Muscle layer of colon (tissue), 2 donors: ENCODE results near the gene AMELX.

Source experiments
- H3K27ac ChIP-seq: one replicate; pipeline ENCODE4 v1.7.0; 2013; ENCODE audit warnings: low read depth, mild to moderate bottlenecking, low read length, moderate library complexity
- H3K27me3 ChIP-seq, 2 donors: one replicate each; pipeline ENCODE4 v1.7.0; 2013; ENCODE audit warnings: low read length in 2 of 2, mild to moderate bottlenecking in 2 of 2; ENCODE audit not compliant: insufficient read depth in 2 of 2, control insufficient read depth in 1 of 2
- H3K36me3 ChIP-seq: one replicate; pipeline ENCODE4 v1.7.0; 2013; ENCODE audit warnings: mild to moderate bottlenecking, low read length; ENCODE audit not compliant: insufficient read depth
- H3K4me1 ChIP-seq: one replicate; pipeline ENCODE4 v1.7.0; 2013; ENCODE audit warnings: mild to moderate bottlenecking, low read length; ENCODE audit not compliant: insufficient read depth
- H3K4me3 ChIP-seq, 2 donors: one replicate each; pipeline ENCODE4 v1.7.0; 2013; ENCODE audit warnings: low read length in 2 of 2, low read depth in 1 of 2, mild to moderate bottlenecking in 1 of 2, moderate library complexity in 1 of 2
- H3K9ac ChIP-seq: one replicate; pipeline ENCODE4 v1.7.0; 2013; ENCODE audit warnings: low read length
- H3K9me3 ChIP-seq: one replicate; pipeline ENCODE4 v1.7.0; 2013; ENCODE audit warnings: mild to moderate bottlenecking, low read length
- donor health status: abdominal sarcoma.
- donor health status: Adenocarcinoma of cecum.

The AMELX gene

GRCh38 chrX:11309220-11309619 is 16.0 kb downstream of the AMELX start:
- H3K36me3 ChIP-seq: no peaks in the 10 kb centered on the region
- H3K9me3 ChIP-seq: no peaks in the 10 kb centered on the region
- no peak overlapping the region for H3K4me3 ChIP-seq
- no peak overlapping the region for H3K9ac ChIP-seq
- no peaks in the 10 kb centered on the region for H3K27me3 ChIP-seq
- H3K27ac ChIP-seq: no peak overlapping the region
- H3K4me1 ChIP-seq: no peaks in the 10 kb centered on the region

DNA sequence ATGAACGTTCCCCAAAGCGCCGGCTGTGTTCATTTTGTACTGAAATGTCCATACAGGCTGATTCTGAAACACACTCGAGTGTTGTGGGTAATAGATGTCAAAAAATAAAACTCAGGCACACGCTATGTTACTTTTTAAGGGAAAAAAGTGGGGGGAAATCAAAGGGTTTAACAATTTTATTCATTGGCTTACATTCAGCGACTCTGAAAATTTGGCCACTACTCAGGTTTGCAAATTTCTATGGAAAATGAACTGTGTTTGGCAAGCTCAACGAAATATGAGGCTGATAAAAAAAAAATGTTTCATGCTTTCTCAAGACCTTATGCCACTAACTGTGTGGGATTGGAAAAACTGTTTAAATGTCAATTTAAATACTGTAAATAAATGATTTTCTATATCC is 18.5 kb downstream of the AMELX start:
- Histone ChIP-seq H3K27ac (no peak overlapping the region), H3K36me3 (no peaks in the 10 kb centered on the region), H3K9me3 (no peaks in the 10 kb centered on the region), H3K4me3 (no peak overlapping the region), H3K27me3 (no peaks in the 10 kb centered on the region), H3K4me1 (no peaks in the 10 kb centered on the region), H3K9ac (no peak overlapping the region)

DNA sequence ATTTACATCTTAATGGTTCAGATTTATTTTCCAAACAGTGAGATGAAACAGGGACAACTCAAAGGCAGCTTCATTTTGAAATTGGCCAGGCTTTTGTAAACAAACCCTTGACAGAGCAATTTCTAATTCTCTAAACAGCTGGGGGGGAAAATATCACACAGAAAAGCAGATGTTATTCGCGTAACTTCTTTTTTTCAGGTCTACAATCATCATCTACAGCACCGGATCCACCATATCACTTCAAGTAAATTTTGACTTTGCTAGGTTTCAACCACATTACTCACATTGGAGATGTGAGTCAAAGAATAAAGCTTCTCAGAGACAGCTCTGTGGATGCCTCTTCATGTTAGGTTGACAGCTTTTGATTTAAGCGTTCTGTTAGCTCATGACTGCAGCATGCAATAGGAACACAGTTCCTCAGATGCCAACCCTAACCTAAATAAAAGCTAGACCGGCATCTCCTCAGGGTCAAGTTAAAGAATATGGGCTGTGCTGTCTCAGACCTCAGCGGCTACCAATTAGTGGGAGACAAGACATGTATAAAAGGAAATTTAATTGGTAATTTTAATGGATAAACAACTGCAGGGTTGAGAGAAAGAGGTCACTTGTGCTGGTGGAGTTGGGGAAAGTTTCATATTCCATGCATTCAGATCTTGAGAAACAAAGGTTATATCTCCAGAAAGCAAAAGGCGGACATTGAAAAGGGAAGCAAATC is 26.8 kb downstream of the AMELX start:
- H3K9me3 ChIP-seq: no peaks in the 10 kb centered on the region
- H3K27ac ChIP-seq: no peak overlapping the region
- H3K4me3 ChIP-seq: no peak overlapping the region
- H3K9ac ChIP-seq: no peak overlapping the region
- H3K4me1 ChIP-seq: peaks cover 9% of the 10 kb centered on the region
- no peaks in the 10 kb centered on the region for H3K36me3 ChIP-seq
- H3K27me3 ChIP-seq: no peaks in the 10 kb centered on the region

- no peaks in the 10 kb centered on the region for H3K36me3 ChIP-seq
- H3K4me1 ChIP-seq: peaks cover 9% of the 10 kb centered on the region
- H3K4me3 ChIP-seq: no peak overlapping the region
- no peaks in the 10 kb centered on the region for H3K27me3 ChIP-seq
- no peaks in the 10 kb centered on the region for H3K9me3 ChIP-seq
- H3K27ac ChIP-seq: no peak overlapping the region
- H3K9ac ChIP-seq: no peak overlapping the region
These were observed 28.8 kb downstream of the AMELX start for GRCh38 chrX:11321986-11322385.

DNA sequence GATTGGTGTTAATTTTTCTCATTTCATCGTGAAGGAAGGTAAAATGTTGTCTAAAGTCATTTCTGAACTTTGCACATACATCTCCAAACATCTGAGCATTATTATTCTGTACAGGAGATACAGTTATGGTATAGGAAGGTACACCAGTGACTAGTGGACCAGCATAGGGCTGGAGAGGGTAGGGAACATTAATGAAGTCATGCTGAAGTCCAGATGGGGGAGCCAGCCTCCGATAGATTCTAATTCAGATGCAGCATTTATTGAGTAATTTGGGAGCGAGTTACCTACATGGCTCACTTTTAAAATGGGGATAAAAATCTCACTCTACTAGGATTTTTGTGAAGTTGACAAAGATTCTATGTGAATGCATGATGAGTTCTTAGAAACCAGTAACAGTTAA is 34.9 kb downstream of the AMELX start:
- Histone ChIP-seq H3K9me3 (no peaks in the 10 kb centered on the region), H3K4me1 (no peaks in the 10 kb centered on the region), H3K4me3 (no peak overlapping the region), H3K9ac (no peak overlapping the region), H3K36me3 (no peaks in the 10 kb centered on the region), H3K27ac (no peak overlapping the region), H3K27me3 (no peaks in the 10 kb centered on the region)

DNA sequence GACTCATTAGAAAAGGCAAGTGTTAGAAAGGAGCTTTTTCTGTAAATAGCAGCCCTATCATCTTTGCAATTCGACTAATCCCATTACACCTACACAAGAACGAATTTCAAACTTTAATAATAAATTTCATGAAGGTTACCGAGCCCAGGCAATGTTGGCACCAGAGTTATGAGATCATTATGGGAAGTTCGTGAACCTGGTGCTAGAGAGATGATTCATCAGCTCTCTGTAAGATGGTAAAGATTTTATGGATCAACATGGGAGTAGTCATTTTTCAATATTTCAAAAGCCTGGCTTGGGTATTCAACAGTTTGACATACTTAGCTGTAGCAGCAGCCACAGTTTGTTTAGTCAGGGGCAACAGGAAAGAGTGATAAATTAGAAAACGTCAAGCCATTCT is 35.8 kb downstream of the AMELX start:
- Histone ChIP-seq H3K9ac (no peak overlapping the region), H3K9me3 (no peaks in the 10 kb centered on the region), H3K4me3 (no peak overlapping the region), H3K27me3 (no peaks in the 10 kb centered on the region), H3K27ac (no peak overlapping the region), H3K36me3 (no peaks in the 10 kb centered on the region), H3K4me1 (no peaks in the 10 kb centered on the region)

GRCh38 chrX:11331788-11332187 is 38.6 kb downstream of the AMELX start:
- no peaks in the 10 kb centered on the region for H3K36me3 ChIP-seq
- H3K9me3 ChIP-seq: no peaks in the 10 kb centered on the region
- no peaks in the 10 kb centered on the region for H3K4me1 ChIP-seq
- no peaks in the 10 kb centered on the region for H3K27me3 ChIP-seq
- H3K9ac ChIP-seq: no peak overlapping the region
- H3K27ac ChIP-seq: no peak overlapping the region
- H3K4me3 ChIP-seq: no peak overlapping the region

DNA sequence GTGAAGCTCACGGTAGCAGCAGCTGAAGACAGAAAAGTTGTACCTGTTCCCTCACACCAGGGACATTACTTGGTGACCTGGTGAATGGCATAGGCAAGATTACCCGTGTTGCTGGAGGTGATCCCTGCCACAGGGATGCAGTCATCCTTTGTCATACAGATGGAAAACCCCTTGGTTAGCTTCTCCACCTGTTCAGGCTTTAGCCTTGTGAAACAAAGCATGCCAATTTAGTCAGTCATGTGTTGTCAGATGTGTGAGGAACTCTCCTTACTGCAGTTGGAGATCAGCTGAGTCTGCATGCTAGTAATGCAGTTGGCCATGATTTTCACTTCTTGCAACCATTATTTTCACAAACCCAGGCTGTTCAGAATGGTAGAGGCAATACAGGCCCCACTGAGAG is 41.0 kb downstream of the AMELX start:
- Histone ChIP-seq H3K27me3 (no peaks in the 10 kb centered on the region), H3K27ac (no peak overlapping the region), H3K36me3 (no peaks in the 10 kb centered on the region), H3K4me1 (no peaks in the 10 kb centered on the region), H3K9me3 (no peaks in the 10 kb centered on the region), H3K9ac (no peak overlapping the region), H3K4me3 (no peak overlapping the region)

DNA sequence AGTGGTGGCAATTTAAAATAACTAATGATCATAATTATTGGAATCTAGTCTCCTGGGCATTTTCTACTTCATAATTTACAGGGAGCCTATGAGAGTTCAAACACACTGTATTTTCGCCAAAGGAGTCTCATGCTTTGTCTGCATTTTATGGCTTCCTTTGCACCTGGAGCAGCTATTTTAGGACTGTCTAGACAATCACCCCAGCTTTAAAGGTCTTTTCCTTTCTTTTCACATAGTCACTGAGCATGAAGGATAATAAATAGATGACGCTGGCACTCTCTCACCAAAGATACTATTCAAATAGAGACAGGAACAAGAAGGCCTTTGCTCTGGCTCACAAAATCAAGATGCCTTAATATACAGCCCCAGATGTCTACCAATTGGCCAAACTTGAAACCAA is 43.0 kb downstream of the AMELX start:
- no peaks in the 10 kb centered on the region for H3K4me1 ChIP-seq
- no peaks in the 10 kb centered on the region for H3K36me3 ChIP-seq
- no peak overlapping the region for H3K27ac ChIP-seq
- H3K9me3 ChIP-seq: no peaks in the 10 kb centered on the region
- no peaks in the 10 kb centered on the region for H3K27me3 ChIP-seq
- no peak overlapping the region for H3K4me3 ChIP-seq
- H3K9ac ChIP-seq: no peak overlapping the region

GRCh38 chrX:11337292-11338009 is 44.2 kb downstream of the AMELX start:
- Histone ChIP-seq H3K27me3 (no peaks in the 10 kb centered on the region), H3K4me1 (peaks cover 9% of the 10 kb centered on the region), H3K4me3 (no peak overlapping the region), H3K27ac (no peak overlapping the region), H3K36me3 (no peaks in the 10 kb centered on the region), H3K9ac (no peak overlapping the region), H3K9me3 (no peaks in the 10 kb centered on the region)

GRCh38 chrX:11341274-11342201 is 48.3 kb downstream of the AMELX start:
- H3K4me1 ChIP-seq: peaks cover 18% of the 10 kb centered on the region
- no peak overlapping the region for H3K27ac ChIP-seq
- no peaks in the 10 kb centered on the region for H3K27me3 ChIP-seq
- no peaks in the 10 kb centered on the region for H3K9me3 ChIP-seq
- H3K4me3 ChIP-seq: no peak overlapping the region
- no peak overlapping the region for H3K9ac ChIP-seq
- no peaks in the 10 kb centered on the region for H3K36me3 ChIP-seq
